ENCODE data around the gene EDN3.
"Not testable (repeated sequence)": the region's sequence is repeated elsewhere in the genome, so short reads cannot be mapped to it uniquely, and the experiment has no call there.

DNA sequence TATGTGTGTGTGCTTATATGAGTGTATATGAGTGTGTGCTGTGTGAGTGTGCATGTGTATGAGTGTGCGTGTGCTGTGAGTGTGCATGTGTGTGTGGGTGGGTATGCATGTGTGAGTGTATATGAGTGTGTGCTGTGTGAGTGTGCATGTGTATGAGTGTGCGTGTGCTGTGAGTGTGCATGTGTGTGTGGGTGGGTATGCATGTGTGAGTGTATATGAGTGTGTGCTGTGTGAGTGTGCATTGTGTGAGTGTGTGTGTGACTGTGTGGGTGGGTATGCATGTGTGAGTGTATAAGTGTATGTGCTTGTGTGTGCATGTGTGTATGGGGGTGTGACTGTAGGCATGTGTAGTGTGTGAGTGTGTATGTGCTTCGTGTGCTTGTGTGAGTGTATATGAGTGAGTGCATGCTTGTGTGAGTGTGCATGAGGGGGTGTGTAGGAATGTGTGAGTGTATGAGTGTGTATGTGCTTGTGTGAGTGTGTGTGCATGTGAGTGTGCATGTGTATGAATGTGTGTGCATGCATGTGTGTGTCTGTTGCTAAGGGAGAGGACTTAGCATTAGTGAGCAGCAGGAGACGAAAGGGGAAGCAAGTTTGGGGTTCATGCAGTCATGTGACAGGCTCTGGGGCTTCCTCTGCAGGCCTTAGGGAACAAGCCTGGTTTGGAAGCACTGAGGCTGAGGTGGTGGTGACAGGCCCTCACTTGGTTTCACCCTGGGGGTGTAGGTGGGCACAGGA lies 41.0 kb downstream of the EDN3 start:
- 0 out of 2 replicates have a peak, but pooled peaks have one; percentile 27 for TF ChIP-seq ZBTB7A (tag by site-specific recombination; IDR thresholded peaks at IDR 0.05; ENCODE audit: low read depth)
- TF ChIP-seq ZNF335 (tag by site-specific recombination; conservative IDR thresholded peaks at IDR 0.05); ZBTB8A (tag by site-specific recombination; IDR thresholded peaks at IDR 0.05); YY1 (tag by site-specific recombination; IDR thresholded peaks at IDR 0.05); HOXD13 (CRISPR knock-in tag; IDR thresholded peaks at IDR 0.05; ENCODE audit: borderline replicate concordance); ZBTB49 (tag by site-specific recombination; IDR thresholded peaks at IDR 0.05; ENCODE audit: low read depth); SP7 (tag by site-specific recombination; IDR thresholded peaks at IDR 0.05); ZNF514 (tag by site-specific recombination; IDR thresholded peaks at IDR 0.05): not testable (repeated sequence)

All from HEK293 (cell line).